ENCODE results near the gene CFAP74.

CFAP74 gene

DNA sequence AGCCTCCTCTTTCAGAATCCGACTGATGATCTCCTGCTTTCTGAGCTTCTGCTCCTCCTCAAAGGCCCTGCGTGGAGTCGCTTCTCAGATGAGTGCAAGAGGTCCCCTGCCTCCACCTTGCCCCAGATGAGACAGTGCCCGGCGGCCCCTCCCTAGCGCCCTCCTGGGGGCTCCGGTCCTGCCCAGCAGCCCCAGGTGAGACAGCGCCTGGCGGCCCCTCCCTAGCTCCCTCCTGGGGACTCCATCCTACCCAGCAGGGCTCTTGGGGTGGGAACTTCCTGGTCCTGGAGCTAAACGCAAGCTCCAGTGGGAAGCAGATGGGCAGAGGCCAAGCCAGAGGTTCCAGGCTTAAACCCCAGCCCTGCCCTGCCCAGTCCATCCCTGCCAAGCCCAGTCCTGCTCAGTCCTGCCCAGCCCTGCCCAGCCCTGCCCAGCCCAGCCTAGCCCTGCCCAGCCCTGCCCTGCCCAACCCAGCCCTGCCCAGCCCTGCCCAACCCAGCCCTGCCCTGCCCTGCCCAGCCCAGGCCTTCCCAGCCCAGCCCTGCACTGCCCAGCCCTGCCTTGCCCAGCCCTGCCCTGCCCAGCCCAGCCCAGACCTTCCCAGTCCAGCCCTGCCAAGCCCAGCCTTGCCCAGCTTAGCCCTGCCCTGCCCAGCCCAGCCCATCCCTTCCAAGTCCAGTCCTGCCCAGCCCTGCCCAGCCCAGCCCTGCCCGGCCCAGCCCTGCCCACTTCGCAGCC is 34.6 kb downstream of the CFAP74 start:
- Histone ChIP-seq H3K27me3 (ENCODE audit: control insufficient read depth, insufficient read depth, low read length) (no peaks in the 10 kb centered on the region), H3K9me3 (ENCODE audit: control insufficient read depth, insufficient read depth, low read length) (no peaks in the 10 kb centered on the region), H3K4me1 (ENCODE audit: control insufficient read depth, insufficient read depth, low read length) (no peaks in the 10 kb centered on the region), H3K9ac (ENCODE audit: low read depth, low read length) (no peak overlapping the region), H3K36me3 (ENCODE audit: control insufficient read depth, insufficient read depth, low read length) (no peaks in the 10 kb centered on the region), H3K4me3 (ENCODE audit: low read depth, low read length) (no peak overlapping the region)

- no peaks in the 10 kb centered on the region for H3K4me1 ChIP-seq (ENCODE audit: control insufficient read depth, insufficient read depth, low read length)
- no peaks in the 10 kb centered on the region for H3K27me3 ChIP-seq (ENCODE audit: control insufficient read depth, insufficient read depth, low read length)
- no peaks in the 10 kb centered on the region for H3K9me3 ChIP-seq (ENCODE audit: control insufficient read depth, insufficient read depth, low read length)
- H3K4me3 ChIP-seq (ENCODE audit: low read depth, low read length) = no peak overlapping the region
- no peaks in the 10 kb centered on the region for H3K36me3 ChIP-seq (ENCODE audit: control insufficient read depth, insufficient read depth, low read length)
- H3K9ac ChIP-seq (ENCODE audit: low read depth, low read length) = no peak overlapping the region
Observed at GRCh38 chr1:1967879-1968278, 35.7 kb downstream of the CFAP74 start.

DNA sequence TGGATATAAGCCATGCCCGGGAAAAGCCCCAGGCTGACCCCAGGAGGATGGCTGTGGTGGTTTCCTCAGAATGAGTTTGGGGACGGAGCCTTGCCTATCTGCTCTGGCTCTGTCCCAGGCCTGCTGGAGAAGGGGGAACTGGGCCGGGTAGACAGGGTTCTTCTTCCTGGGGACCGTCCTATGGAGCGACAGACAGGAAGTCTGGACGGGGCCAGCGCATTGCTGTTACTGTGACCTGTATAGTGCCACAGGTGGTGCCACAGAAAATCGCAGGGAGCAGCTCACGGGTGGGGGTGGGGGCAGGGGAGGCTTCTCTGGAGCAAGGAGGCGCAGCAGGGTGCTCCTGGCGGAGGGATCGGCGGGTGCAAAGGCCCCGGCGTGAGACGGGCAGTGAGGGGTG is 36.4 kb downstream of the CFAP74 start:
- no peaks in the 10 kb centered on the region for H3K4me1 ChIP-seq (ENCODE audit: control insufficient read depth, insufficient read depth, low read length)
- no peak overlapping the region for H3K9ac ChIP-seq (ENCODE audit: low read depth, low read length)
- no peaks in the 10 kb centered on the region for H3K36me3 ChIP-seq (ENCODE audit: control insufficient read depth, insufficient read depth, low read length)
- no peak overlapping the region for H3K4me3 ChIP-seq (ENCODE audit: low read depth, low read length)
- no peaks in the 10 kb centered on the region for H3K27me3 ChIP-seq (ENCODE audit: control insufficient read depth, insufficient read depth, low read length)
- no peaks in the 10 kb centered on the region for H3K9me3 ChIP-seq (ENCODE audit: control insufficient read depth, insufficient read depth, low read length)

- no peaks in the 10 kb centered on the region for H3K27me3 ChIP-seq (ENCODE audit: control insufficient read depth, insufficient read depth, low read length)
- no peak overlapping the region for H3K9ac ChIP-seq (ENCODE audit: low read depth, low read length)
- H3K9me3 ChIP-seq (ENCODE audit: control insufficient read depth, insufficient read depth, low read length) = no peaks in the 10 kb centered on the region
- no peak overlapping the region for H3K4me3 ChIP-seq (ENCODE audit: low read depth, low read length)
- peaks cover 2% of the 10 kb centered on the region for H3K4me1 ChIP-seq (ENCODE audit: control insufficient read depth, insufficient read depth, low read length)
- H3K36me3 ChIP-seq (ENCODE audit: control insufficient read depth, insufficient read depth, low read length) = no peaks in the 10 kb centered on the region
Observed at GRCh38 chr1:1966071-1966740, 37.4 kb downstream of the CFAP74 start.

DNA sequence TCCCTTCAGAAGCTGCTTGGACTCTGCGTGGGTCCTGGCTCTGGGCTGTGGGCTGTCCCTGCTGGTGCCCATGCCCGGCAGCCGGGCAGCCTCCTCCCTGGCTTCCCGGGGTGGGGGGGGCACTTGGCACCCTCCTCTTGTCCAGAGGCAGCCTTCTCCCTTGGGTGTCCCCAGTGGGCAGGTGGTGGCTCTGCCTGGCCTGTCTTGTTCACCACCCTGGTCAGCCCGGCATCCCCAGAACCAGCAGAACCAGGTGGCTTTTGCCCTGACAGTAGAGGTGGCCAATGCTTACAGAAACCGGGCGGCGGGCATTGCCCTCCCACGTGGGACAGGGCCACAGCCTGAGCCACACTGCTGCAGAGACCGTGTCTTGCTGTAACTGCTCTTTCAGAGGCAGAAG is 38.0 kb downstream of the CFAP74 start:
- H3K4me3 ChIP-seq (ENCODE audit: low read depth, low read length) = no peak overlapping the region
- no peaks in the 10 kb centered on the region for H3K27me3 ChIP-seq (ENCODE audit: control insufficient read depth, insufficient read depth, low read length)
- H3K9ac ChIP-seq (ENCODE audit: low read depth, low read length) = no peak overlapping the region
- no peaks in the 10 kb centered on the region for H3K36me3 ChIP-seq (ENCODE audit: control insufficient read depth, insufficient read depth, low read length)
- H3K4me1 ChIP-seq (ENCODE audit: control insufficient read depth, insufficient read depth, low read length) = peaks cover 5% of the 10 kb centered on the region
- no peaks in the 10 kb centered on the region for H3K9me3 ChIP-seq (ENCODE audit: control insufficient read depth, insufficient read depth, low read length)

GRCh38 chr1:1964811-1965210 is 38.8 kb downstream of the CFAP74 start:
- Histone ChIP-seq H3K9me3 (ENCODE audit: control insufficient read depth, insufficient read depth, low read length) (no peaks in the 10 kb centered on the region), H3K9ac (ENCODE audit: low read depth, low read length) (no peak overlapping the region), H3K27me3 (ENCODE audit: control insufficient read depth, insufficient read depth, low read length) (no peaks in the 10 kb centered on the region), H3K4me3 (ENCODE audit: low read depth, low read length) (no peak overlapping the region), H3K4me1 (ENCODE audit: control insufficient read depth, insufficient read depth, low read length) (peaks cover 6% of the 10 kb centered on the region), H3K36me3 (ENCODE audit: control insufficient read depth, insufficient read depth, low read length) (no peaks in the 10 kb centered on the region)

GRCh38 chr1:1963570-1963969 is 40.0 kb downstream of the CFAP74 start:
- Histone ChIP-seq H3K4me3 (ENCODE audit: low read depth, low read length) (no peak overlapping the region), H3K27me3 (ENCODE audit: control insufficient read depth, insufficient read depth, low read length) (no peaks in the 10 kb centered on the region), H3K9ac (ENCODE audit: low read depth, low read length) (no peak overlapping the region), H3K4me1 (ENCODE audit: control insufficient read depth, insufficient read depth, low read length) (peaks cover 6% of the 10 kb centered on the region), H3K36me3 (ENCODE audit: control insufficient read depth, insufficient read depth, low read length) (no peaks in the 10 kb centered on the region), H3K9me3 (ENCODE audit: control insufficient read depth, insufficient read depth, low read length) (no peaks in the 10 kb centered on the region)

DNA sequence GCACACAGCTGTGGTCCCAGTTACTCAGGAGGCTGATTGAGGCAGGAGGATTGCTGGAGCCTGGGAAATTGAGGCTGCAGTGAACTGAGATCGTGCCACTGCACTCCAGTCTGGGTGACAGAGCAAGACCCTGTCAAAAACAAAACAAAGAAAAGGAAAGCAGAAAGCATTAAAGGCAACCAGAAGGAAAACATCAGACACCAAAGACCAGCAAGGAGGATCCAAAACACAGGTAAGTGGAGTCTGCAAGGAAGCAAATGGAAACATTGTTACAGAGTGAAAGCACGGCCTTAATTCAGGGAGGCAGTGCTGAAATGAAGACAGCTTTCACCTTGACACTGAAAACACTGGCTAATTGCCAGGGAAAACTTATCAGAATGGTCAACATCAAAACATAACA is 40.8 kb downstream of the CFAP74 start:
- H3K4me1 ChIP-seq (ENCODE audit: control insufficient read depth, insufficient read depth, low read length) = peaks cover 6% of the 10 kb centered on the region
- H3K27me3 ChIP-seq (ENCODE audit: control insufficient read depth, insufficient read depth, low read length) = no peaks in the 10 kb centered on the region
- no peaks in the 10 kb centered on the region for H3K9me3 ChIP-seq (ENCODE audit: control insufficient read depth, insufficient read depth, low read length)
- no peak overlapping the region for H3K4me3 ChIP-seq (ENCODE audit: low read depth, low read length)
- no peak overlapping the region for H3K9ac ChIP-seq (ENCODE audit: low read depth, low read length)
- no peaks in the 10 kb centered on the region for H3K36me3 ChIP-seq (ENCODE audit: control insufficient read depth, insufficient read depth, low read length)

DNA sequence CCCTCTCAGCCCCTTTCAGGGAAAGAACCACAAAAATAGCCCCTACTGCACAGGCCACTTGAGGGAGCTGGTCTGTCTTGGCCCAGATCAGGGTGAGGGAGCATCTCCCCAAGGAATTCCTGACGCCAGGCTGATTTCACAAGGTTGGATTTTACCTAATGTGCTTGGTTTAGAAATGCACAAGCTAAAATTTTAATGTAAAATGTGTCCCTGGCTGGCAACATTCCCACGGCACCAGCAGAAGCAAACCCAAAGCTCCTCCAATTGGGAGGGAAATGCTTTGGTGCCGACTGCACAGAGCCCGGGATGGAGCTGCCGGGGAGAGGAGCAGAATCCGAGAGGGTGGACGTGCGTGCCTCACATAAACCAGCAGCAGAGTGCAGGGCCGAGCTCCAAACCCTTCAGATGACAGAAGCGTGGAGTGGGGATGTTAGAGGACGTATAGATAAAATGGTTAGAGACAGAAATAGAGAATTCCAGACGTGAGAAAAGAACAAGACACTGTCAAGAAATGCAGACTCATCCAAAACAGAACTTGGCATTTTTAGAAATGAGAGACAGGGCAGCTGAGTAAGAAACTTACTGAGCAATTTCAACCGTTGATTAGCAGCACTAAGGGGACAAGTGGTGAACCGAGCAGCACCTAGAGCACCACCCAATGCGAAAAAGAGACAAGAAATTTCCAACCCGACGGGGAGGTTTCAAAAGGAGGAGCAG is 42.9 kb downstream of the CFAP74 start:
- H3K27me3 ChIP-seq (ENCODE audit: control insufficient read depth, insufficient read depth, low read length) = no peaks in the 10 kb centered on the region
- peaks cover 6% of the 10 kb centered on the region for H3K4me1 ChIP-seq (ENCODE audit: control insufficient read depth, insufficient read depth, low read length)
- no peak overlapping the region for H3K9ac ChIP-seq (ENCODE audit: low read depth, low read length)

DNA sequence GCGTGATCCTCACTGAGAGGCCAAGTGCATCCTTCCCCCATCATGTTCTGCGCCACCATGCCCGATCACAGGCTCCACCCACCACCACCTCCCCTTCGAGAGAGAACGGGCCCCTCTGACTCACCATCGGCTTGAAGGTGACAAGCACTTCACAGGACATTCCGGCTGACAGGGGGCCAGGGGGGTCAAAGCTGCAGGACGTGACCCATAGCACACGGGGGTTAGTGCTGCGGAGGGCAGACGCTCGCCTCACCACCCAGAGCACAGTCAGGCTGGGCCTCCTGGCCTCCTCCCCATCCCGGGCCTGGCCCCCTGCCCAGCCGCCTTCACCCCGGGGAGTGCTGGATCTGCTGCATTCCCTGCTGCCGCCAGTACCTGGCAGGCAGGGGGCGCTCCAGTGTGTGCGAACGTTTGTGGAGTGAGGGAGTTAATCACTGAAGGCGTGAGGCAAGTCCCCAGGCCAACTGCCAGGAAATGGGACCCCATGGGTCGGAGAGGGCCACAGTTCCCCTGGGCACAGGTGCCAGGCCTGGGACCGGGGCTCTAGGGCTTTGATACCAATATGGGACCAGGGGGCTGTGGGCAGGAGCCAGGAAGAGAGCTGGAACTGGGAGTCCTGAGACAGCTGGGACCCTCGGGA is 43.6 kb downstream of the CFAP74 start:
- peaks cover 6% of the 10 kb centered on the region for H3K4me1 ChIP-seq (ENCODE audit: control insufficient read depth, insufficient read depth, low read length)
- H3K9ac ChIP-seq (ENCODE audit: low read depth, low read length) = no peak overlapping the region
- H3K36me3 ChIP-seq (ENCODE audit: control insufficient read depth, insufficient read depth, low read length) = no peaks in the 10 kb centered on the region
- no peaks in the 10 kb centered on the region for H3K27me3 ChIP-seq (ENCODE audit: control insufficient read depth, insufficient read depth, low read length)
- no peaks in the 10 kb centered on the region for H3K9me3 ChIP-seq (ENCODE audit: control insufficient read depth, insufficient read depth, low read length)
- peak overlapping the region; percentile 45 for H3K4me3 ChIP-seq (ENCODE audit: low read depth, low read length)

More for the DNA sequence above, 42.9 kb downstream of the CFAP74 start:
- Histone ChIP-seq H3K9me3 (ENCODE audit: control insufficient read depth, insufficient read depth, low read length) (no peaks in the 10 kb centered on the region), H3K36me3 (ENCODE audit: control insufficient read depth, insufficient read depth, low read length) (no peaks in the 10 kb centered on the region), H3K4me3 (ENCODE audit: low read depth, low read length) (no peak overlapping the region)

GRCh38 chr1:1959459-1959839 is 44.1 kb downstream of the CFAP74 start:
- H3K36me3 ChIP-seq (ENCODE audit: control insufficient read depth, insufficient read depth, low read length) = no peaks in the 10 kb centered on the region
- no peaks in the 10 kb centered on the region for H3K27me3 ChIP-seq (ENCODE audit: control insufficient read depth, insufficient read depth, low read length)
- H3K9me3 ChIP-seq (ENCODE audit: control insufficient read depth, insufficient read depth, low read length) = no peaks in the 10 kb centered on the region
- peaks cover 6% of the 10 kb centered on the region for H3K4me1 ChIP-seq (ENCODE audit: control insufficient read depth, insufficient read depth, low read length)
- peak overlapping the region; percentile 45 for H3K4me3 ChIP-seq (ENCODE audit: low read depth, low read length)
- no peak overlapping the region for H3K9ac ChIP-seq (ENCODE audit: low read depth, low read length)

Data from iPS-15b (cell line).